NOMO-1 treated with dmso at 0.1 percent for 144 hours (cell line): ENCODE measurements around the gene DRGX.

Experiments
- DNase-seq: peaks from one replicate; lab custom pipeline; 2025; ENCODE audit not compliant: unreplicated experiment; lab: John Stamatoyannopoulos, UW

DRGX gene

GRCh38 chr10:49408519-49409306, 12.8 kb upstream of the DRGX start:
- DNase-seq = no peak

GRCh38 chr10:49407552-49408137, 11.8 kb upstream of the DRGX start:
- DNase-seq = no peak

GRCh38 chr10:49407151-49407550, 11.3 kb upstream of the DRGX start:
- no peak for DNase-seq

GRCh38 chr10:49404321-49404878, 8.5 kb upstream of the DRGX start:
- DNase-seq = no peak

GRCh38 chr10:49403363-49403762, 7.5 kb upstream of the DRGX start:
- DNase-seq = no peak

GRCh38 chr10:49400365-49400764, 4.5 kb upstream of the DRGX start:
- DNase-seq = no peak

- no peak for DNase-seq
These were observed 3.1 kb upstream of the DRGX start for GRCh38 chr10:49398986-49399385.

GRCh38 chr10:49398000-49398861, 2.3 kb upstream of the DRGX start:
- DNase-seq = no peak

- no peak for DNase-seq
These were observed 1.4 kb upstream of the DRGX start for GRCh38 chr10:49397036-49397999.

GRCh38 chr10:49396666-49396999, 744 bp upstream of the DRGX start:
- DNase-seq = no peak

- DNase-seq = no peak
These were observed 752 bp downstream of the DRGX start for GRCh38 chr10:49394933-49395740.

- DNase-seq = no peak
These were observed 2.1 kb downstream of the DRGX start for GRCh38 chr10:49393757-49394156.

- DNase-seq = no peak
These were observed 2.6 kb downstream of the DRGX start for GRCh38 chr10:49393301-49393700.

- no peak for DNase-seq
These were observed 6.4 kb downstream of the DRGX start for GRCh38 chr10:49389361-49389933.

- no peak for DNase-seq
These were observed 7.7 kb downstream of the DRGX start for GRCh38 chr10:49388161-49388560.

GRCh38 chr10:49387071-49387470, 8.8 kb downstream of the DRGX start:
- DNase-seq = no peak

- DNase-seq = no peak
These were observed 9.7 kb downstream of the DRGX start for GRCh38 chr10:49385939-49386922.

- no peak for DNase-seq
These were observed 11.5 kb downstream of the DRGX start for GRCh38 chr10:49384268-49384953.
